Neuron (in vitro differentiated cells): ENCODE measurements around the gene CCNQ.

Experiments
- H2AFZ ChIP-seq: one replicate; pipeline ENCODE4 v1.6.1; 2013; ENCODE audit warnings: low read depth, mild to moderate bottlenecking, inconsistent platforms, low read length, moderate library complexity
- H3K27me3 ChIP-seq: one replicate; pipeline ENCODE4 v1.6.1; 2013; ENCODE audit warnings: low read length; ENCODE audit not compliant: insufficient read depth
- H3K36me3 ChIP-seq: one replicate; pipeline ENCODE4 v1.6.1; 2013; ENCODE audit warnings: low read length; ENCODE audit not compliant: insufficient read depth
- H3K4me1 ChIP-seq: one replicate; pipeline ENCODE4 v1.6.1; 2013; ENCODE audit warnings: low read length; ENCODE audit not compliant: insufficient read depth
- H3K4me3 ChIP-seq: 2 replicates; pipeline ENCODE4 v1.5.1; 2013; ENCODE audit warnings: mild to moderate bottlenecking, low read length, moderate library complexity
- H3K9me3 ChIP-seq: one replicate; pipeline ENCODE4 v1.6.1; 2013; ENCODE audit warnings: low read length

The CCNQ gene

DNA sequence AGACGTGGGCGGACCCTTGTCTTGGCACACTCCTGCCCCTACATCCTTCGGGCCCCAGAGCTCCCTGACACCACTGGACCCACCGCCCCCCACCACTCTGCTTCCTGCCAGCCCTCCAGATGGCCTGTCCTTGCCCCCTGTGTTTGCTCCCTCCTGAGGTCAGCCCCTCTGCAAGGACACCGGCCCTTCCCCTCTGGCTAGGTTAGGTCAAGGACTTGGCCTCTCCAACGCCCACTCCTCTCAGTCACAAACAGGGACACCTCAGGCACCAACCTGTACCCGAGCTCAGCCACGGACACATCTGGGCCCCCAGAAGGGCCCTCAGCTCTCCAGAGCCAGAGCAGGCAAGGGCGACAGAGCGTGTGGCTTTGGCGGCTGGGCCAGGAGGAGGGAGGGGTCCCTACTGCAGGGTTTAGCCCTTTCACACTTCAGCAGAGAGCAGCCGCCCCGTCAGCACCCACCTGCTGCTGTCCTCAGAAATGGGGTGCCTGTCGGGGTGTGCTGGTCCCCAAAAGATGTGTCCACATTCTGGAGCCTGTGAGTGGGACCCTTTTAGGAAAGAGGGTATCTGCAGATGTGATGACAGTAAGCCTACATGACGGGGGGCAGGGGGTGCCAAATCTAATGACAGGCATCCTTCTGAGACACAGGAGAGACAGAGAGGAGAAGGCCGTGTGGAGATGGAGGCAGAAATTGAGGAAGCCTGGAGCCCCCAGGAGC is 24.5 kb upstream of the CCNQ start:
- peaks cover 26% of the 10 kb centered on the region for H3K27me3 ChIP-seq
- H3K4me3 ChIP-seq = no peak overlapping the region
- no peaks in the 10 kb centered on the region for H3K4me1 ChIP-seq
- H3K36me3 ChIP-seq = no peaks in the 10 kb centered on the region
- H3K9me3 ChIP-seq = no peaks in the 10 kb centered on the region
- H2AFZ ChIP-seq = no peak overlapping the region

DNA sequence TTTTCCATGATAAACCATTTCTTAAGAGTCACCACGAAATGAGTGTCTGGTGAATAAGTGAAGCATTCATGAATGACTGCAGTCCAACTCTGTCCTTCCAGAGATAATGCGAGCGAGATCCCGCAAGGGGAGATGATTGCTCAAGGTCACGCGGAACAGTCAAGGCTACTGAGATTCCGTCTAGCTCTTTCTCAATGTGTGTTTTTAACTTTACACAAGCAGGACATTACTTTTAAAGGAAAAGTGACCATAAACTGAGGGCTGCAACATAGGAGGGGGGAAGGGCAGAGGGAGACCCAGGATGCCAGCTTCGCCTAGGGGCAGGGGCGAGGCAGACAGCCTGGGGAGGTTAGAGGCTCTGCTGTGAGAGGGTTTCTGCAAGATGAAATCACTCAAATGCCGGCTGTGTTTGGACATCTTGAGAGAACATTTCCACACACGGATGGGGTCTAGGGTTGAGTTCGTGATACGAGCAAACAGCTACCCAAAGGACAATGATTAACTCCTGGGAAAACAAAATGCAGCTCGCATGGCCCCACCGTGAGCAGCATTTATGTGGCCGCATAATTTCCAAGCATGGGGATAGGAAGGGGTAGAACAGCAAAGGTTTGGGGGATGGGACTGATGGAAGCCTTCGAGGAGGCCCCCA is 23.8 kb upstream of the CCNQ start:
- Histone ChIP-seq H3K27me3 (peaks cover 32% of the 10 kb centered on the region), H3K9me3 (no peaks in the 10 kb centered on the region), H3K36me3 (no peaks in the 10 kb centered on the region), H3K4me3 (no peak overlapping the region), H3K4me1 (no peaks in the 10 kb centered on the region), H2AFZ (no peak overlapping the region)

DNA sequence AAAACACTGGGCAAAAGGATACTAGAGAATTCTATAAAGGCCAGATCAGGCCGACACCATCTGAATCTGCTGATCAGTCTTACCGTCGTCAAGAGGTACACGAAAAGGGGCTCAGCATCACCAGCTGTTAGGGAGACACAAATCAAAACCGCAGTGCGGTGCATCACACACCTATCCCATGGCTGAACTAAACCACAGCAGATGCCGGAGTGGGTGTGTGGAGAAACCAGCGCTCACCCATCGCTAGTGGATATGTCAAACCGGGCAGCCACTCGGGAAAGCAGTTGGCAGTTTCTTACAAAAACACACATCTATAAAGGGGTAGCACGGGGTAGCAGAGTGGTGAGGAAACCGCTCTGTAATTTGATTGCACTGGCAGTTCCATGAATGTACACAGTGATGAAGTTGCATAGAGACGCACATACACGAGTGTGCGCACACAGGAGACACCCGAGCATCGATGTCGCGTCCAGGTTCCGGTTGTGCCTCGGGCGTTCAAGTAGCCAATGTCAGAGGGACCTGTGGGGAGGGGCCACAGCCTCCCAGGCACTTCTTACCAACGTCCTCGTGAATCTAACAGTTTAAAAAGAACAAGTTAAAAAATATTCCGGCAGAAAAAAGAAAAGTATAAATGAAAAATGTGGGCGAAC is 23.1 kb upstream of the CCNQ start:
- Histone ChIP-seq H3K36me3 (no peaks in the 10 kb centered on the region), H3K4me3 (no peak overlapping the region), H2AFZ (no peak overlapping the region), H3K27me3 (peaks cover 34% of the 10 kb centered on the region), H3K4me1 (no peaks in the 10 kb centered on the region), H3K9me3 (peaks cover under 1% of the 10 kb centered on the region)

DNA sequence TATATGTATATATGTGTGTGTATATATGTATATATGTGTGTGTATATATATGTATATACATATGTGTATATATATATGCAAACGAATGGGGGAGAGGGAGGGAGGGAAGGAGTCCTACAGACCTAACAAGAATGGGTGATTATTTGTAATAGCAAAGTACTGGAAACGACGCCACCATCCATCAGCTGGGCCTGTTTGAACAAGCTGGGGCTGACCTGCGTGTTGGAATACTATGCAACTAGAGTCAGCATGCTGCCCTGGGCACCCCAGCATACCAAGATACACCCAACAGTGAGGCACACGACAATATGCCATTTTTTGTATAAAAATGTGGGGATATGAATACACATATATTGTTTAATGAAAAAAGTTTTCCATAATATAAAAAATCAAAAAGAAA is 21.6 kb upstream of the CCNQ start:
- H3K9me3 ChIP-seq = peaks cover 2% of the 10 kb centered on the region
- no peaks in the 10 kb centered on the region for H3K36me3 ChIP-seq
- H3K27me3 ChIP-seq = peaks cover 35% of the 10 kb centered on the region
- no peaks in the 10 kb centered on the region for H3K4me1 ChIP-seq
- H2AFZ ChIP-seq = no peak overlapping the region
- no peak overlapping the region for H3K4me3 ChIP-seq

DNA sequence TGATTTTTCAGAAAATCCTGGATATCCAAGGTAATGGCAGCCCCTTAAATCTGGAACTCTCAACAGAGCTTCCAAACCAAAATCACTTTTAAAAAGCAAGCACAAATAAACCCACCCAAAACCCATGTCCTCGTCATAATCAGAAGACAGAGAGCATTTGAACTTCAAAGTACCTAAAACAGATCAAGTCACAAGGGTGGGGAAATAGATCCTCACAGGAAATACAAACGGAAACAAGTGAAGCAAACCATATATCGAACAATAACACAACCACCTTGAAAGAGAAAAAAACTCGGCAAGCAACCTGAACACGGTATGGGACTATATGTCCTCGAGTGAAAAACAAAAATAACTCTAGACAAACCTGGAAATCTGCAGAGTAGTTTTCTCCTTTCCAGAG is 15.9 kb upstream of the CCNQ start:
- Histone ChIP-seq H3K4me1 (peaks cover 12% of the 10 kb centered on the region), H2AFZ (no peak overlapping the region), H3K9me3 (peaks cover 2% of the 10 kb centered on the region), H3K4me3 (no peak overlapping the region), H3K27me3 (peaks cover 30% of the 10 kb centered on the region), H3K36me3 (no peaks in the 10 kb centered on the region)

DNA sequence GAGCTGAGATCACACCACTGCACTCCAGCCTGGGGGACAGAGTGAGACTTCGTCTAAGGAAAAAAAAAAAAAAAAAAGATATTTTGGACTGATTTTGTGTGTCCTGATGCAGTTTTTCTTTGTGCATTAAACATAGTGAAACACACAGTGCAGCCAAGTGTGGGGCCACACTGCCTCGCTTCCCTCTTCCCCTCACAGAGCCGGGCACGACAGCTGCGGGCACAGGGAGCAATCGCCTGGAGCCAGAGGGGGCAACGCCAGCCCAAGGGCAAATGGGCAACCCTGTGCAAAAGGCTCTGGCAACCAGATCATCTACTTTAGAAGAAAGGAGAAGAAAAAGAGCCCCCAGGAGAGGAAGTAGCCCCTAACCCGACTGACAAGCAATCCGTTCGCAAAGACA is 13.5 kb upstream of the CCNQ start:
- H3K4me1 ChIP-seq = peaks cover 12% of the 10 kb centered on the region
- H2AFZ ChIP-seq = no peak overlapping the region
- H3K4me3 ChIP-seq = no peak overlapping the region
- H3K27me3 ChIP-seq = peaks cover 16% of the 10 kb centered on the region
- peaks cover 2% of the 10 kb centered on the region for H3K9me3 ChIP-seq
- no peaks in the 10 kb centered on the region for H3K36me3 ChIP-seq

DNA sequence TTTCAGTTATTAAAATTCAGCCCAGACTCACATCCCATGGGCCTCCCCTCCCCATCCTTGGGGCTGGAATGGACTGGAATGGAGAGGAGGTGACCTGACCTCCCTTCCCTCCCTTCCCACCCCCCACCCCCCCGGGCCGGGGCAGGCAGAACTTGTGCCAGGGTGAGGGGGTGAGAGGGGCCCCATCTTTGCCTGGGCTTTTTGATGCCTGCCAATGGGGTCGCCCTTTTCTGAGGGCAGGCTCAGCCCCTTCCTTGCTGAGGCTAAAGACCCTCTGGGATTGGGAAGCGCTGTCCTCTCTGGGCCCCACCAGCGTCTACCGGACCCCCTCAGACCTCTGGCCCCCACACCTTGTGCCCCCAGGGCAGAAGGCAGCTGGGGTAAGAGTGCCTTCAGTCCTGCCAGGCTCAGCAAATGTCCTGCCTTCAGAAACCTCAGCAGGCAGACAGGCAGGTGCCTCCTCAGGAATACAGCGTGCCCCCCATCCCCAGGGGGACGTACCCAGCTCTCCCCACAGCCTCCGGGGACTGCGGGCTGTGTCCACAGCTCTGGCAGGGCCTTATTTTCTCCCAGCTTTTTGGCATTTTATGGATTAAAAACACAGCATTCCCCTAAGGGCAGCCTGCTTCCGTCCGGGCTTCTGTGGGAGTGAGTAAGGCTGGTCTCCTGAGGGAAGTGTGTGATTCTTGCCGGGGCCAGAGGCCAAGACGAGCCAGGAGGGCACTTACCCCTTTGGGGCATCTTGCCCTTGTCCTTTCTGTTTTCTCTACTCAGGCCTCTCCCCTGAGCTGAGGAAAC is 12.6 kb upstream of the CCNQ start:
- Histone ChIP-seq H3K36me3 (no peaks in the 10 kb centered on the region), H3K9me3 (peaks cover 2% of the 10 kb centered on the region), H3K27me3 (peaks cover 15% of the 10 kb centered on the region)

DNA sequence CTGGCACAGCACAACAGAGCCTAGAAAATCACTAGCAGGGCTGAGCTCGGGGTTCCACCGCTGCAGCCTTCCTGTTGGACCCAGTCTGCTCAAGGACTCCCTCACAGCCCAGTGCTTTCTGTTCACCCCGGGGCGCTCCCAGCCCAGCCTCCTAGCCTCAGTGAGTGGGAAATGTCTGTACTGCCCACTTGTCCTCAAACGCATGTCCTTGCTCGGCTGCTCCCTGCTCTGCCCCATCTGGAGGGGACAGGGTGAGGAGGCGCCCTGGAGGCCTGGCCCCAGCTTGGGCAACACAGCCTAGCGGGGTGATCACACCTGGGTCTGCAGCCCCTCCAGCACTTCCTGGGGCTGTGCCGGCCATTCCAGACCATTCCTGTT is 11.9 kb upstream of the CCNQ start:
- no peak overlapping the region for H3K4me3 ChIP-seq
- no peaks in the 10 kb centered on the region for H3K36me3 ChIP-seq
- peaks cover 12% of the 10 kb centered on the region for H3K4me1 ChIP-seq
- peak overlapping the region; percentile 74 for H2AFZ ChIP-seq
- peaks cover 20% of the 10 kb centered on the region for H3K27me3 ChIP-seq
- H3K9me3 ChIP-seq = peaks cover 3% of the 10 kb centered on the region

More for the DNA sequence above, 12.6 kb upstream of the CCNQ start:
- Histone ChIP-seq H3K4me1 (peaks cover 12% of the 10 kb centered on the region), H3K4me3 (no peak overlapping the region), H2AFZ (no peak overlapping the region)

DNA sequence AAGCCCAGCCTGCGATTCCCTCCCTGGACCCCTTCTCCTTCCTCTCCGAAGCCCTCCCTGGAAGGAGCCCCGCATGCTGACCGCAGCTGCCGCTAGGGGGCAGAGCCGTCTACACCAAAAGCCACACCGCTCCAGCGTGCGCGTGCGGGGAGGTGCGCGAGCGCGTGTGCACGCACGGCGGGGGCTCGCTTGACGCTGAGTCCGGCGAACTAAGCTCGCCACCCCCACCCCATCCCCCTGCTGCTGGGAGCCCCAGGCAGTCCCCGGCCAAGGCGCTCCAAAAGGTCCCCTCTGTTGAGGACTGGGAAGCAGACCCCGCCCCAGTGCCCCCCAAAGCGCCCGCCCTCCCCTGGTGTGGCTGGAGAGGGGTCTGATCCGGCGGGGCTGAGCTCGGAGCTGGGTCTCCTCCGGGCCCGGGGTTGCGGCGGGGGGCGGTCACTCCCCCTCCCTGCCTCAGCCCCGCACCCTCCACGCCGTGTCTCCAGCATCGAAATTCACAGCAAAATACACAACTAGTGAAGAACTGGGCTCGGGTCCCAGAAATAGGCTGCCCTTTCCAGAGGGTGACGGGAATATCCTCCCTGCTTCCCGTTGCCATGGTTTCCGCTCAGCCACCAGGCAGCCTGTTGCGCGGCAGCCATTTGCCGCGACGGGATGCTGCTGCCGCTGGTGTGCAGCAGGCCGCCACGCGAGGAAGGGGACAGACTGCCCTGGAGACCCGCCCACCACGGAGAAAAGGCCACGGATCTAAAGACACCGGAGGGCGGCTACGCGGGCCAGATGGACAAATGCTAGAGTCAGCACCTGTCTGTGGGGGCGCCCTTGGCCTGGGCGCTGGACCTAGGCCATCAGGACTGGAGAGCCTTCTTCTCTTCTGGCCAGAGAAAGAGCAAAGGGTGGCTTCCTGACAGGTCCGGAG is 11.2 kb upstream of the CCNQ start:
- Histone ChIP-seq H3K27me3 (peaks cover 21% of the 10 kb centered on the region), H3K9me3 (peaks cover 3% of the 10 kb centered on the region), H2AFZ (peak overlapping the region; percentile 74), H3K4me3 (peak overlapping the region; percentile 42), H3K4me1 (peaks cover 12% of the 10 kb centered on the region), H3K36me3 (no peaks in the 10 kb centered on the region)

DNA sequence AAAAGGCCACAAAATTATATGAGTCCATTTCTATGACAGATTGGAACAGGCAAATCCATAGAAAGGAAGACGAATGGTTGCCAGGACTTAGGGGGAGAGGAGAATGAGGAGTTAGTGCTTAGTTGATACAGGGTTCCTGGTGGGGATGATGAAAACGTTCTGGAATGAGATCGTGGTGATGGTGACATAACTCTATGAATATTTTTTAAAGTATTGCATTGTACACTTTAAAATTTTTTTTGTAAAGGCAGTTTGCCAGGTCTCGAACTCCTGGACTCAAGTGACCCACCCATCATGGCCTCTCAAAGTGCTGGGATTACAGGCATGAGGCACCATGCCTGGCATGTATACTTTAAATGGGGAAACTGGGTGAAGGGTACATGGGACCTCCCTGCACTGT is 9.9 kb upstream of the CCNQ start:
- H3K27me3 ChIP-seq = peaks cover 23% of the 10 kb centered on the region

DNA sequence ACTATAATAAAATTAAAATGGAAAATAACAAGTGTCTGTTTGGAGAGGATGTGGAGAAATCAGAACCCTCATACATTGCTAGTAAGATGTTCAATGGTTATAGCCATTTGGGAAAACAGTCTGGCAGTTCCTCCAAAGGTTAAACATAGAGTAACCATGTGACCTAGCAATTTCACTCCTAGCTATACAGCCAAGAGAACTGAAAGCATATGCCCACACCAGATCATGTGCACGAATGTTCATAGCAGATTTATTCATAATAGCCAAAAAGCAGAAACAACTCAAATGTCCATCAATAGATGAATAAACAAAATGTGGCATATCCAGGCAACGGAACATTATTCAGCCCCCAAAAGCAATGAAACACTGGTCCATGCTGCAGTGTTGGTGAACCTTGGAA is 9.4 kb upstream of the CCNQ start:
- peaks cover 12% of the 10 kb centered on the region for H3K4me1 ChIP-seq
- H3K36me3 ChIP-seq = no peaks in the 10 kb centered on the region
- H2AFZ ChIP-seq = no peak overlapping the region
- peaks cover 22% of the 10 kb centered on the region for H3K27me3 ChIP-seq
- no peak overlapping the region for H3K4me3 ChIP-seq
- H3K9me3 ChIP-seq = peaks cover 3% of the 10 kb centered on the region

More for the DNA sequence above, 9.9 kb upstream of the CCNQ start:
- Histone ChIP-seq H3K4me1 (peaks cover 12% of the 10 kb centered on the region), H3K4me3 (no peak overlapping the region), H3K9me3 (peaks cover 3% of the 10 kb centered on the region), H3K36me3 (no peaks in the 10 kb centered on the region), H2AFZ (no peak overlapping the region)

DNA sequence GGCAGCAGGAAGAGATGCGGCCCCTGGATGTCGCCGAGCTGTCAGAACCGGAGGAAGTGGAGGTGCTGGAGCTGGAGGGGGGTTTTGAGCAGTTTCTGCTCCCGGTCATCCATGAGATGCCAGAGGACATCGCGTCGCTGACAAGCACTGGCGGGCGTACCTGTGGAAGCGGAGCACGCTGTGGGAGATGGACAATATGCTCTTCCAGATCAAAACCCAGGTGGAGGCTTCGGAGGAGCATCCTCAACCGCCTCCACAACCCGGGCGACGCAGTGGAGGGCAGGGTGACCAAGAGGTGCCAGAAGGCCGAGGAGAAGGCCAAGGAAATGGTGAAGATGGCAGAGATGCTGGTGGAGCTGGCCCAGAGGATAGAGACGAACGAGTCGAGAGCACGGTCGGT is 7.6 kb upstream of the CCNQ start:
- Histone ChIP-seq H2AFZ (no peak overlapping the region), H3K4me1 (peaks cover 8% of the 10 kb centered on the region), H3K4me3 (no peak overlapping the region), H3K36me3 (no peaks in the 10 kb centered on the region), H3K27me3 (peaks cover 22% of the 10 kb centered on the region), H3K9me3 (peaks cover 3% of the 10 kb centered on the region)
